Measurements from ENCODE around the gene NXPE3.
"Not testable (repeated sequence)": the region's sequence is repeated elsewhere in the genome, so short reads cannot be mapped to it uniquely, and the experiment has no call there.

Gene NXPE3

GRCh38 chr3:101758224-101758623 lies 20.8 kb upstream of the NXPE3 start:
- no peak for DNase-seq (ENCODE audit: low spot score)
- in situ Hi-C loops (cut with MboI; ENCODE audit: low sequenced_read_pairs, unreplicated experiment): no loop called here
- TF ChIP-seq CTCF (IDR thresholded peaks at IDR 0.05; ENCODE audit: borderline replicate concordance, control extremely low read depth, extremely low read depth, insufficient read depth, missing control alignments): no peak

GRCh38 chr3:101762041-101762646 lies 16.9 kb upstream of the NXPE3 start:
- in situ Hi-C loops (cut with MboI; ENCODE audit: low sequenced_read_pairs, unreplicated experiment): no loop called here
- DNase-seq (ENCODE audit: low spot score): no peak
- TF ChIP-seq CTCF (IDR thresholded peaks at IDR 0.05; ENCODE audit: borderline replicate concordance, control extremely low read depth, extremely low read depth, insufficient read depth, missing control alignments): no peak

- in situ Hi-C loops (cut with MboI; ENCODE audit: low sequenced_read_pairs, unreplicated experiment); DNase-seq (ENCODE audit: low spot score): not testable (repeated sequence)
Observed at GRCh38 chr3:101777745-101778281, 1.2 kb upstream of the NXPE3 start.

DNA sequence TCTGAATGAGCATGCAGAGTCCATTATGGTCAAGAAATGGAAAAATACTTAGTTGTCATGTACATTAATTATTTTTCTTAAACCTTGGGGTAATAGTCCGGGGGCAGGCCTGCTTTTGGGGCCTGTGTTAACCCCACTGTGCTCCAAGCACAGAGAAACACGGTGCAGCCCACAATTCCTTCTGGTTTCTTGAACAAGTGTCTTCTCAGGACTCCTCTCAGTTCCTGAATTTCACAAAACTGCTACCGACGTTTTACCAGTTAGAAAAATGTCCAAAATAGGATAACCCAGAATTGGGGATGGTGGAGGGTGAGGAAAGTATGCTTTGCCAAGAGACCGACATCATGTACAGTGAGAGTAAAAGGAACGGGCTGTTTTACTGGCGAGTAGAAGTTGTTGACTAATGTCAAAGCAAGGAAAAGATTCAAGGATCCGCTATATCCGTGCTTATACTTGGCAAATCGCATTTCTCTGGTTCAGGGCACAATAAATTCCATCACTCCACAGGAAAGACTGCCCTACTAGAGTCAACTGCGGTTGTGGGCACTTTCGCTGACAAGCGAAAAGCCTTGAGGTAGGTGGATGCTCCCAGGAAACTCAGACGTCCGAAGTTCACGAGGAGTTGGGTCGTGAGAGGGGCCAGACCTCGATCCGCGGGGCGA lies 495 bp upstream of the NXPE3 start:
- no peak for DNase-seq (ENCODE audit: low spot score)
- TF ChIP-seq CTCF (IDR thresholded peaks at IDR 0.05; ENCODE audit: borderline replicate concordance, control extremely low read depth, extremely low read depth, insufficient read depth, missing control alignments): no peak
- in situ Hi-C loops (cut with MboI; ENCODE audit: low sequenced_read_pairs, unreplicated experiment): no loop called here

DNA sequence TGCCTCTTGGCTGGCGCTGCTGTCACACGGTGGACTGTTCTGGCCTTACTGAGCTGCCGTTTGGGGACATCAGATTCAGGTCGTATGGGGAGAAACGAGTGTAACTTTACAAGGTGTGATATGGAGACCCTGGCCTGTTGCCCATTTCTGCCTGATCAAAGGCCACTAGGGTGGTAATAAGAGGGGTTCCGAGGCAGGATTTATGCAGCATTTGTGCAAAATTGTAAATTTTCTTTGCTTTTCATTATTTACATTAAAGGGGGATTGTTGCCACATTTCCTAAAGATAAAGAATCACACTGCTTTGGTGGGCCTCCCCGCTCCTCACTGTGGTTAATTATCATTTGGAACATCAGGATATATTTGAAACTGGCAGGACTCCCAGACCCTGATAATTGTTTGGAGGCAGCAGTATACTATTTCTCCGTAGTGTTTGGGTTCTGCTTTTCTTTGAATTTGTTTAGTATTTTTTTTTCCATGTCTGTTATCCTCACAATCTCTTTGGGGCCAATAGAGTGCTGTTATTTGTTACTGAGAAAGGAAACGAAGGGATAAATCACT lies 891 bp downstream of the NXPE3 start:
- in situ Hi-C loops (cut with MboI; ENCODE audit: low sequenced_read_pairs, unreplicated experiment): no loop called here
- DNase-seq (ENCODE audit: low spot score): no peak
- no peak for TF ChIP-seq CTCF (IDR thresholded peaks at IDR 0.05; ENCODE audit: borderline replicate concordance, control extremely low read depth, extremely low read depth, insufficient read depth, missing control alignments)

DNA sequence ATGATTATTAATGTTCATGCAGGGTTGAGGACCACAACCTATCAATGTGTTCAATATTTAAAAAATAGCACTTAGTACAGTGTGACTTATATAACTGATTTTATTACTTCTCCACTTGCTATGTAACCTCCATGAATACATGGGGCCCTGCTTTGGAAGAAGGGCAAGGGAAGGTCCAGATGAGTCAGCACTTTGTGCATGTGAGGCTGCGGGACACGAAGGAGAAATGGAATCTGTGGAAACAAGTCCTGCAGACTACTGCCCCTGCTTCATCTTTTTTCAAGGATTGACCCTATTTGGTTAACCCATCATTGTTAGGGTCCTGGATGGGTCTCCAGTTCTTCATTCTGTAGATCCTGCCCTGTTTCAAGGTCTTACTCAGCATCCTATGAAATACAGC lies 1.6 kb downstream of the NXPE3 start:
- no peak for DNase-seq (ENCODE audit: low spot score)
- no peak for TF ChIP-seq CTCF (IDR thresholded peaks at IDR 0.05; ENCODE audit: borderline replicate concordance, control extremely low read depth, extremely low read depth, insufficient read depth, missing control alignments)
- in situ Hi-C loops (cut with MboI; ENCODE audit: low sequenced_read_pairs, unreplicated experiment): no loop called here

GRCh38 chr3:101781166-101781565 lies 2.2 kb downstream of the NXPE3 start:
- no peak for DNase-seq (ENCODE audit: low spot score)
- in situ Hi-C loops (cut with MboI; ENCODE audit: low sequenced_read_pairs, unreplicated experiment): no loop called here
- no peak for TF ChIP-seq CTCF (IDR thresholded peaks at IDR 0.05; ENCODE audit: borderline replicate concordance, control extremely low read depth, extremely low read depth, insufficient read depth, missing control alignments)
